Activated gamma-delta T cell (primary cell): ENCODE measurements around the gene MAFB.
"Not testable (repeated sequence)": the region's sequence is repeated elsewhere in the genome, so short reads cannot be mapped to it uniquely, and the experiment has no call there.

Experiments used
- DNase-seq: peaks from one replicate; lab custom pipeline; 2025; lab: John Stamatoyannopoulos, UW
- total RNA-seq, 2 donors: gene quantifications; one replicate each; lab custom pipeline; 2026; lab: John Stamatoyannopoulos, UW

MAFB gene
- total RNA-seq, result 0.10 to 0.26 reads per million in 2 donors

- peak; percentile 31 for DNase-seq
These were observed at the start of gene MAFB for GRCh38 chr20:40689100-40689942. Gene MAFB, minus strand, starts transcription at chr20:40689236. Its CDS starts 386 bp downstream, at chr20:40688850.

- DNase-seq, result not testable (repeated sequence)
These were observed 47.4 kb upstream of the MAFB start for GRCh38 chr20:40736468-40736867.

GRCh38 chr20:40728996-40729395, 40.0 kb upstream of the MAFB start:
- no peak for DNase-seq

GRCh38 chr20:40728470-40728869, 39.4 kb upstream of the MAFB start:
- DNase-seq, result no peak

- DNase-seq, result no peak
These were observed 38.9 kb upstream of the MAFB start for GRCh38 chr20:40727960-40728359.

- DNase-seq, result no peak
These were observed 37.7 kb upstream of the MAFB start for GRCh38 chr20:40726776-40727175.

GRCh38 chr20:40724566-40724965, 35.5 kb upstream of the MAFB start:
- DNase-seq, result no peak

- no peak for DNase-seq
These were observed 31.8 kb upstream of the MAFB start for GRCh38 chr20:40720826-40721225.

GRCh38 chr20:40720099-40720498, 31.1 kb upstream of the MAFB start:
- no peak for DNase-seq

GRCh38 chr20:40718982-40719729, 30.1 kb upstream of the MAFB start:
- no peak for DNase-seq

GRCh38 chr20:40718214-40718977, 29.4 kb upstream of the MAFB start:
- DNase-seq, result no peak

GRCh38 chr20:40717343-40717865, 28.4 kb upstream of the MAFB start:
- no peak for DNase-seq

- no peak for DNase-seq
These were observed 26.5 kb upstream of the MAFB start for GRCh38 chr20:40715491-40715890.

GRCh38 chr20:40714916-40715315, 25.9 kb upstream of the MAFB start:
- no peak for DNase-seq

GRCh38 chr20:40714109-40714508, 25.1 kb upstream of the MAFB start:
- no peak for DNase-seq

GRCh38 chr20:40713508-40713907, 24.5 kb upstream of the MAFB start:
- DNase-seq, result no peak

- no peak for DNase-seq
These were observed 22.0 kb upstream of the MAFB start for GRCh38 chr20:40711079-40711478.

- DNase-seq, result no peak
These were observed 21.6 kb upstream of the MAFB start for GRCh38 chr20:40710603-40711002.

- DNase-seq, result no peak
These were observed 18.0 kb upstream of the MAFB start for GRCh38 chr20:40706977-40707582.

GRCh38 chr20:40705413-40705812, 16.4 kb upstream of the MAFB start:
- DNase-seq, result no peak

GRCh38 chr20:40704828-40705227, 15.8 kb upstream of the MAFB start:
- no peak for DNase-seq
